ENCODE data around the gene GLI3. TPM values are rescaled to one million over a fixed set of nuclear protein-coding genes. Genes with fewer than 3 reads are reported as not detected.

The GLI3 gene
- total RNA-seq, 2 experiments from 2014 or later = 0.12 TPM; not detected in 1

DNA sequence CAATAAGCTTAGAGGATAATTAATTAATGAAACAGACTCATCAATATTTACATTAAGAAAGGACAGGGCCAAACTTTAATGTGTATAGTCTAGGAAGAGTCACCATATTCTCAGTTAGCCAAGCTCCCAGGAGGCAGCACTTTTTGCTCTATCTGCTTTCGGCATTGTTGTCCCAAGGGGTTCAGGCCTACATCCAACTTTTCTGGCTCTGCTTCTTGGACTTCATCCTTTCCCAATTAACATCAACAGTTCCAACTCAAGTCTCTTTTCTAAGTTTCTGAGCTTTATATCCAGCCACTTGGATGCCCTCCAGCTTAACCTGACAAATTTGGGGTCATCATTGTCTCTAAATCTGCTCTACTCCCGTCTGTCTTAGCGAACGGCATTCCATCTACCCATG, 42.8 kb downstream of the GLI3 start:
- POLR2A ChIA-PET = no interaction called here
- Mint-ChIP-seq H3K36me3 (ENCODE audit: low read depth) (no peaks in the 10 kb centered on the region), H3K27me3 (no peaks in the 10 kb centered on the region), H3K4me1 (peaks cover 20% of the 10 kb centered on the region), H3K9me3 (no peaks in the 10 kb centered on the region), H3K4me3 (no peak overlapping the region), H3K27ac (no peak overlapping the region)
- no peak for DNase-seq
- CTCF ChIA-PET = no interaction called here

DNA sequence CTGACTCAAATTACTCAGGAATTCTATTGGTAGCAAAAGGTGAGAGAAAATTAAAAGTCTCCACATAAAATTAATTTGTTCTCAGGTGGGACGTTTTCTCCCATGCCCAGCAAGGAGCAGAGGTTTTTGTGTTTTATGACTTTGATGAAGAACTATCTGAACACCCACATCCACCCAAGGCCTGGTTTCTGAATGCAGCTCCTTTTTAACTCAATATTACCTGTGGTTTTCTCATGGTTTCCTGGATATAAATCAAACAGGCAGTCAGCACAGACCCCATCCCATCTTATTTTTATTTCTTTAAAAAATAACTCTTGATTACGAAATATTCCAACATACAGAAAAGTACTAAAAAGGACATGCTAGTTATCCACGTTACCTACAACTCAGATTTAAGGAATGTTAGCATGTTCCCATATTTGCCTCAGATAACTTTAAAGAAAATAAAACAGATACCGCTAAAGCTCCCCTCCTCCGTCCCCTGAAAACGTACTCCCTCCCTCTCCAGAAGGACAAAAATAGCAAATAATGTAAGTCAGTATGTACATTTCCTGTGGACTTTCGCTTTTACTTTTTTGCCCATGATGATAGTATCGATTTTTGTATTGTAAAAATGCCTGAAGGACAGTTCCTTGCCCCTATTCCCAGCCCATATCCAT, 43.4 kb downstream of the GLI3 start:
- Mint-ChIP-seq H3K4me1 (peaks cover 15% of the 10 kb centered on the region), H3K4me3 (no peak overlapping the region), H3K36me3 (ENCODE audit: low read depth) (no peaks in the 10 kb centered on the region), H3K27me3 (no peaks in the 10 kb centered on the region), H3K27ac (no peak overlapping the region), H3K9me3 (no peaks in the 10 kb centered on the region)
- DNase-seq = no peak
- ChIA-PET POLR2A (no interaction called here), CTCF (interaction anchor here (1.1 kb wide), 1 partner anchor 14 kb away, joined by 3 read pairs; no protein-coding TSS in a partner anchor)

DNA sequence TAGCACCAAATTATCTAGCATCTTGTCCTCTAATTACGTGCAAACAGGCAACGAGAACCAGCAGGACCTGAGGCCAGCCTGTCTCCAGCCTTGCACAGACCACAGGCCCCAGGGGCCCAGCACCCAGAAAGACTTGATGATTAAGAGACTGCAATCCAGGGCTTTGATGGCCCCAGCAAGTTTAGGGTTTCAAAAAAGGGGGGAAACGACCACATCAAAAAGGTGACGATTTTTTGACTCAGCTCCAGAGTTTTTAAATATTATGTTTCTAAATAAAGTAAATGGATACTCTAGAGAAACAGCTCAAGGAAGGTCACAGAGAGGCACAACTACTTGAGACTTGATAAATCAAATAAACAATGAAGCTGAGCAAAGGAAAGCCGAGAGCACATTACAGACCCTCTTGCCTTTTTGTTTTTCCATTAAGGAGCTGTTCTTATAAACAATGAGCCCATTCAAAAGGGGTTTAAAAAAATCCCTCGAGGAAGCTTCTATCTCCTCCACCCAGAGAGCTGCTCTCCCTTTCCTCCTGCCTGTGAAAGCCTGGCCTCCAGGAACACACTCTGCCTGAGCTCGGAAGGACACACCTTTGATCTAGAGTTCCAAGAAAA, 44.1 kb downstream of the GLI3 start:
- Mint-ChIP-seq H3K4me1 (peaks cover 12% of the 10 kb centered on the region), H3K27ac (no peak overlapping the region), H3K36me3 (ENCODE audit: low read depth) (no peaks in the 10 kb centered on the region), H3K4me3 (no peak overlapping the region), H3K27me3 (no peaks in the 10 kb centered on the region), H3K9me3 (no peaks in the 10 kb centered on the region)
- CTCF ChIA-PET = interaction anchor here (1.1 kb wide), 1 partner anchor 14 kb away, joined by 3 read pairs; no protein-coding TSS in a partner anchor
- no peak for DNase-seq
- POLR2A ChIA-PET = no interaction called here

DNA sequence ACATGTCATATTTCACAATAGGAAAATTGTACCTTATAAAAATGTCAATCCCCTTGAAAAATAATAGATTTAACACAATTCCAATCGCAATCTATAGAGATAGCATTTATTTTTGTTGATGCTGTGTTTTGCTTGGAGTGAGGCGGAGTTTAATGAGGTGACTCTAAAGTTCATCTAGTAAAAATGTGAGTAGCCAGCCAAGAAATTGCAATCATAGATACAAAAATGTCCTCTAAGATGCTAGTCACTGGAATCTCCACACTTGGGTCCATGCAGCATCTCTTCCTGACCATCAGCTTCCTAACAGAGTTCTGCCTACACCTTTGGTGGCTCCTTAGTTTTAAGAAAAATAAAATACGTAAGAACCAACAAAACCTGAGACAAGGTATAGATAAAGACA, 44.9 kb downstream of the GLI3 start:
- ChIA-PET CTCF (no interaction called here), POLR2A (no interaction called here)
- Mint-ChIP-seq H3K27ac (no peak overlapping the region), H3K36me3 (ENCODE audit: low read depth) (no peaks in the 10 kb centered on the region), H3K4me1 (peaks cover 12% of the 10 kb centered on the region), H3K9me3 (no peaks in the 10 kb centered on the region), H3K4me3 (no peak overlapping the region), H3K27me3 (no peaks in the 10 kb centered on the region)
- no peak for DNase-seq

DNA sequence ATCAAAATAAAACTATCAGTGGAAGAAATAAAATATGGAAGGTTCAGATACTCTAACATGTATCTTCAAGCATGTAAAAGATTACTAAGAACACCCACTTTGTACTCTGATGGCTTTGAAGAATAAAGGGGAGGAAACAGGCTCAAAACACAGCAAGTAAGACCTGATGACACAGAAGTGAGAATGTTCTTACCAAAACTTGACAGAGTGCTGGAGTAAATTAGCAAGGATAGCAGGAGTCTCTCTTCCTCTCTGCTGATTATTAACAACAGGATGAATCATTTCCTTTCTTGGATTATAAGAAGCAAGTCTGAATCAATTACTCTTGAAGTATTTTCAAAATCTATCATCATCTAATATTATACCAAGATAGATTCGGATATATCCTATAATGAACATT, 47.5 kb downstream of the GLI3 start:
- Mint-ChIP-seq H3K9me3 (no peaks in the 10 kb centered on the region), H3K27ac (no peak overlapping the region), H3K27me3 (no peaks in the 10 kb centered on the region), H3K36me3 (ENCODE audit: low read depth) (no peaks in the 10 kb centered on the region), H3K4me1 (peaks cover 12% of the 10 kb centered on the region), H3K4me3 (no peak overlapping the region)
- CTCF ChIA-PET = no interaction called here
- DNase-seq = no peak
- POLR2A ChIA-PET = no interaction called here

DNA sequence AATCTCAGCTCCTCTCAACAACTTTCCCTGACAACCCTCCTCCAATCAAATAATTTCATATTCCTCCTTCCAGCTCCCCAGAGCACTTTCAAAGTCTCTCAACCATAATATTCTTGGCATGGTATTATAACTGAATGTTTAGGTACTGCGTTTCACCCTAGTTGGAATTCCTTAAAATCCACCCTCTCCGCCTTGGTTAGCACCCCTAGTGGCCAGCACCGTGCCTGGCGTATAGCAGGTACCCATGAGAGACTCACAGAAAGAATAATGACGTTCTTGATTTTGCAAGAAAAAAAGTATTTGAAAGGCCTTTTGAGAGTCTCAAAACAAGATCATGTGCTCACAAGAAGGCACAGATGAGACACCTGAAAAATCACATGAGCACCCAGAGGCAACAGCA, 50.9 kb downstream of the GLI3 start:
- ChIA-PET CTCF (no interaction called here), POLR2A (no interaction called here)
- Mint-ChIP-seq H3K36me3 (ENCODE audit: low read depth) (no peaks in the 10 kb centered on the region), H3K9me3 (no peaks in the 10 kb centered on the region), H3K4me3 (no peak overlapping the region), H3K27ac (no peak overlapping the region), H3K4me1 (no peaks in the 10 kb centered on the region), H3K27me3 (no peaks in the 10 kb centered on the region)
- DNase-seq = no peak

DNA sequence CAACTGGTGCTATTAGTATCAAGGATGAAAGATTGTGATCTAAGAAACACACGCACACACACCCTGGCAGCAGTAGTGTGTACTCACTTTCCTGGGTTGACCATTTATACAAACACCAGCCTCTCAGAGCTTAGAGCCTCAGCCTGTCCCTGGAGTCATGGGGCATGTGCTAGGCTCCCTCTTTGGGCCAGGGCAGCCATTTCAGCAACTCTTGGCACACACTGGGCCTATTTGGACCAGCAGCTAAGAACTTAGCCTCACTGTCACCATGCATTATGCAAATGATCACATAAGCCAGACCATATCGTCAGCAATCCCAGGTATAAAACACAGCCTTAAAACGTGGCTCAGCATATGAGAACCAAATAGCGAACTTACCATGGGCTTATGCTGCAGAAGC, 51.3 kb downstream of the GLI3 start:
- no peaks in the 10 kb centered on the region for H3K4me1 Mint-ChIP-seq
- POLR2A ChIA-PET = no interaction called here
- CTCF ChIA-PET = no interaction called here

DNA sequence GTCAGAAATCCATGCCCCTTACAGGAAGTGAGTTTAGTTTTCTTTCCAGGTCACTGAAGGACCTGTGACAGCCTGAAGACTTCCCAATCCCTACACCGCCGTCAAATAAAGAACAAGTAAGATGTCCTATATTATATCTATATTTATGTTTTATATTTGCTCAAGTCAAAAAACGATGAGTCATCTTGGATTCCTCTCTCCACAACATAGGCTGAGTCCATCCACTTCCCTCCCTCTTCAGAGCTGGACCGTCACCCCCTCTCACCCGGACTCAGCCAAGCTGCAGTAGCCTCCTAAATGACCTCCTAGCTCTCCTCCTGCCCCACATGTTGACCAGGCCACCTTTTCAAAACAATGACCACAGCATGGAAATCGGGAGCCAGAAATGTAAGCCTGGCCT, 53.5 kb downstream of the GLI3 start:
- ChIA-PET CTCF (interaction anchor here (0.7 kb wide), 1 partner anchor 9 kb away, joined by 3 read pairs; no protein-coding TSS in a partner anchor), POLR2A (no interaction called here)
- Mint-ChIP-seq H3K27me3 (no peaks in the 10 kb centered on the region), H3K9me3 (no peaks in the 10 kb centered on the region), H3K36me3 (ENCODE audit: low read depth) (no peaks in the 10 kb centered on the region), H3K4me3 (no peak overlapping the region), H3K27ac (no peak overlapping the region), H3K4me1 (no peaks in the 10 kb centered on the region)
- no peak for DNase-seq

More for the DNA sequence above, 51.3 kb downstream of the GLI3 start:
- Mint-ChIP-seq H3K4me3 (no peak overlapping the region), H3K36me3 (ENCODE audit: low read depth) (no peaks in the 10 kb centered on the region), H3K27ac (no peak overlapping the region), H3K27me3 (no peaks in the 10 kb centered on the region), H3K9me3 (no peaks in the 10 kb centered on the region)
- DNase-seq = no peak

DNA sequence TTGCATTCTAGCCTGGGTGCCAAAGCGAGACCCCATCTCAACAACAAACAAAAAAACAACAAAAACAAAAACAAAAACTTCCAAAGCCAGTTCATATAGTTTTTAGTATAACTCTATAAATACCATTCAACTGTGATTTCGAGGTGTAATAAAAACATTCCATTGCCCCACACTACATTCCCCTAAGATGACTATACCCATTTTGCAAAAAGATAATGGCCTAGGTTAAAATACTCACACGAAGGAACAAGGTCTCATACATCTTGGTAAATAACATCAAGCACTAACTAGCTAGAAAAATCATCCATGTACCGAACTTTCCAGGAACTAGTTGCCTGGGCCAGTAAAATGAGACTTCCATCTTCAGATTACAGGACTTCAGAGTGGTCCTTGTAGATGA, 55.4 kb downstream of the GLI3 start:
- Mint-ChIP-seq H3K27ac (no peak overlapping the region), H3K4me1 (no peaks in the 10 kb centered on the region), H3K36me3 (ENCODE audit: low read depth) (no peaks in the 10 kb centered on the region), H3K4me3 (no peak overlapping the region), H3K27me3 (peaks cover 2% of the 10 kb centered on the region), H3K9me3 (no peaks in the 10 kb centered on the region)
- no peak for DNase-seq
- CTCF ChIA-PET = no interaction called here
- POLR2A ChIA-PET = no interaction called here

DNA sequence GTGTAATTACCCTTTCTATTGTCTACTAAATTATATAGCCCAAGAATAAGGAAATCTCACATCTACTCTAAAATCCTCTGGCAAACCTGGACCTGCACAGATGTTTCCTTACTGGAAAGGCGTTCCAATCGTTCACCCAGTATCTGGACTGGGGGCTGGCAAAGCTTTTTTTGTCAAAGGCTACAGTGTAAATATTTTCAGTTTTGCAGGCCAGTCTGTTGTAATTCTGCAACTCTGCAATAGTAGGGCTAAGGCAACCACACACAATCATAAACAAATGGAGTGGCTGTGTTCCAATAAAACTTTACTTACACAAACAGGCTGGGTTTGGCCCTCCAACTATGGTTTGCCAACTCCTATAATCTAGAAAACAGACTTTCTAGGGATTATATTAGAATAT, 56.2 kb downstream of the GLI3 start:
- H3K4me1 Mint-ChIP-seq = no peaks in the 10 kb centered on the region
- no peak overlapping the region for H3K4me3 Mint-ChIP-seq
- POLR2A ChIA-PET = no interaction called here

DNA sequence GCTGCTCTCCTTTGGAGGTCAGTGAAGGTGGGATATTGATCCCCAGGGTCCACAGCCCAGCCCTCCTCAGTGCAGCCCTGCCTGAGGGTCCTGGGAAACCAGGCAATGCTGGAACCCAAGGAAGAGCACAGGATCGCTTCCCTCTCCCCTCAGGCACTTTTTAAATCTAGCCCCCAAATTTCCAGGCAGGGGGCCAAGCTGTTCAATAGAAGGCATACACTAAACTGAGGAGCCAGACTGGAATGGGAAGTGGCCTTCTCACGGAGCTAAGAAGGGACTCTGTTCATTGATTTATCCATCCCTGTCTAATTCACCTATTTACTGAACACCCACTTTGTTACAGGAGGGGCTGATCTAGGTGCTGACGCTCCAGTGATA, 60.3 kb downstream of the GLI3 start:
- no peak overlapping the region for H3K4me3 Mint-ChIP-seq
- peaks cover 2% of the 10 kb centered on the region for H3K27me3 Mint-ChIP-seq
- H3K9me3 Mint-ChIP-seq = no peaks in the 10 kb centered on the region
- no peaks in the 10 kb centered on the region for H3K4me1 Mint-ChIP-seq
- no peaks in the 10 kb centered on the region for H3K36me3 Mint-ChIP-seq (ENCODE audit: low read depth)
- ChIA-PET POLR2A (no interaction called here), CTCF (no interaction called here)
- H3K27ac Mint-ChIP-seq = no peak overlapping the region
- no peak for DNase-seq

More for the DNA sequence above, 56.2 kb downstream of the GLI3 start:
- DNase-seq = no peak
- peaks cover 2% of the 10 kb centered on the region for H3K27me3 Mint-ChIP-seq
- CTCF ChIA-PET = no interaction called here
- no peaks in the 10 kb centered on the region for H3K9me3 Mint-ChIP-seq
- no peak overlapping the region for H3K27ac Mint-ChIP-seq
- no peaks in the 10 kb centered on the region for H3K36me3 Mint-ChIP-seq (ENCODE audit: low read depth)

DNA sequence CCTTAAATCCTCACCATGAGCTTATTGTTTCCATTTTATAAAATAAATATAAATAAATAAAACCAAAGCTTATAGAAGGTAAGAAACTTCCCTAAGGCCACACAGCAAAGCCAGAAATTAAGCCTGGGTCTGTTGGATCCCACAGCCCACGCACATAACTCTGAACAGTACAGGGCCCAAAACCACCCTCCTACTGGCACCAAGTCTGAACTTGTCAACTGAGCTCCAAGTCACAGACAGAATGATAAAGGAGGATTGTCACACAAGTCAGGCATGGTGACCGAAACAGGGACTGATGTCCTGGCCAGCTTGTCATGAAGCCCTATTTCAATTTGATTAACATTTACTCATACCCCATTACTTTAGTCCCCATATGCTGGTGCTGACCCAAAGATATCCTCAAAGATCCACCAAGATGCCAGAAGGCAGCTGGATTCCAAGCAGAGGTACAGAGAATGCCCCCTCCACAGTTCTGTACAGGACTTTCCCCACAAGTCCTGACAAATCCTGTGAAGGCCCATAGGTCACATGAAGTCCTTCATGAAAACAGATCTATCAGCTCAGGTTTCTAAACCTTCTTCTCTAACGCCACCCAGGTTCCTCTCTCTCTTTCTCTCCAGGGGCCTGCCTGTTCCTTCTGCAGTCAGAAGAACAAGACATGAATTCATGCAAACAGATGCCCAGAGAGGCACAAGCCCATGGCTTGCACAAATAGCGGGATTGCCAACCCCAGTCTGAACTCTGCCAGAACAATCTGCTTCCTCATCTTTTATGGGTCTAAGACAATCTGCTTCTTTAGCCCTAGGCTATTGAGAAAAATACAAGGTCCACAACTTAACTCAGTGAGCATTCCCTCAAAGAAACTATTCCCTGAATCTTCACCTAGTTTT, 60.9 kb downstream of the GLI3 start:
- Mint-ChIP-seq H3K9me3 (no peaks in the 10 kb centered on the region), H3K4me3 (no peak overlapping the region), H3K27me3 (peaks cover 2% of the 10 kb centered on the region), H3K4me1 (no peaks in the 10 kb centered on the region), H3K36me3 (ENCODE audit: low read depth) (no peaks in the 10 kb centered on the region), H3K27ac (no peak overlapping the region)
- POLR2A ChIA-PET = no interaction called here
- DNase-seq = no peak
- CTCF ChIA-PET = no interaction called here

DNA sequence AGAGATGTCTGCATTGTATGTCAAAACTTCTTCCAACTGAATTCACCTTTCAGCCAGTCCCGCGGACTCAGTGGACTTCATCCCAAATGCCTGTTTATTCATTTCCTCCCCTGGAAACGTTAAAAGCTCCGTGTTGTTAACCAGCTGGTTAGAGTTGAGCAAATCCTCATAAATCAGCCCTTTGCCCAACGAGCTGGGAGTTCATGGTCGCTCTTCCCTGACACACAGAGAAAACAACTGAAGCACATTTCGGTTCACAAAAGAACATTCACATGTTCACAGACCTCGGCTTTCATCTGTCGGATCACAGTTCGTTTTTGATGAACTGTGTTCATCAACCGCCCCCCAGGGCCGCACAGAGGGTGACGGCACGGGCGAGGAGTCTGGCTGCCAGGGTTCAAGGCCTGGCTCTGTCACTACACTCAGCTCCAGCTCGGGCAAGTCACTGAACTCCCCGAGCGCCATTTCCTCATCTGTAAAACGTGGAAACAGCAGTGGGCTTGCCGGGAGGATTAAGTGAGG, 62.6 kb downstream of the GLI3 start:
- H3K9me3 Mint-ChIP-seq = no peaks in the 10 kb centered on the region
- H3K27ac Mint-ChIP-seq = no peak overlapping the region
- no peak for DNase-seq
- no peak overlapping the region for H3K4me3 Mint-ChIP-seq
- H3K4me1 Mint-ChIP-seq = no peaks in the 10 kb centered on the region
- peaks cover 2% of the 10 kb centered on the region for H3K27me3 Mint-ChIP-seq
- CTCF ChIA-PET = interaction anchor here (0.6 kb wide), 1 partner anchor 9 kb away, joined by 3 read pairs; no protein-coding TSS in a partner anchor
- H3K36me3 Mint-ChIP-seq (ENCODE audit: low read depth) = no peaks in the 10 kb centered on the region
- POLR2A ChIA-PET = no interaction called here
